Sciatic nerve (tissue), 2 donors: ENCODE measurements around the gene TTC23L. TPM values are rescaled to one million over a fixed set of nuclear protein-coding genes. Genes with fewer than 3 reads are reported as not detected.

Experiments
- ATAC-seq: fragments of 200-7000 bp; cut with Tn5 transposase; one replicate; pipeline ENCODE4 v1.9.1; 2020; ENCODE audit warnings: mild to moderate bottlenecking, moderate library complexity
- DNase-seq: peaks from one replicate; pipeline ENCODE4 v3.0.0-alpha.2; 2020; ENCODE audit warnings: low spot score
- intact Hi-C: fragments of 100-400 bp; cut with DNase I; formaldehyde crosslinking; loops from one replicate; pipeline ENCODE4 v1.14.2; 2022
- total RNA-seq: library from RNA; stranded (reverse); fragmentation: NEBNext Ultra II Directional; extraction: Animal tissue kit (Norgen Biotek cat#: 25700); gene quantifications from one replicate; pipeline ENCODE4 v1.2.1, GENCODE V29; 2021
- donor health status: DM: no; HTN: no; CAD: no.
- donor health status: DM: no; HTN: no; CAD: no.

Gene TTC23L
- total RNA-seq, 1 donor from 2014 or later, result 5.9 TPM

DNA sequence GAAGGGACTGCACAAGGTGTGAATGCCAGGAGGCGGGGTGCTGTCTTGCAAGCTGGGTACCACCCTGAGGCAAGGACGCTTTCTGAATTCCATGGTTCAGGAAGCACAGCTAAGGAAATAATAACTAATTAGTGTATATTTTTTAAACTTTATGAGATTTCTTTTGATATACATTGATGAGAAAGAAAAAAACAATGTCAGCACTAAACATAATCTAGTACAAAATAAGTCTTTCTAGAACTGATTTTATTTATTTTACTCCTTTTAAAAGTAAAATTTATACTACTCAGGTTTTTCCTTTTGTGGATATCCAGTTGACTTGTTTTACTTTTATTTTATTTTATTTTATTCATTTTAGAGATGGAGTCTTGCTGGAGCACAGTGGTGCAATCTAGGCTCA is 94.0 kb downstream of the TTC23L start:
- ATAC-seq (no peak), DNase-seq (no peak)
- intact Hi-C loops, result no loop called here

DNA sequence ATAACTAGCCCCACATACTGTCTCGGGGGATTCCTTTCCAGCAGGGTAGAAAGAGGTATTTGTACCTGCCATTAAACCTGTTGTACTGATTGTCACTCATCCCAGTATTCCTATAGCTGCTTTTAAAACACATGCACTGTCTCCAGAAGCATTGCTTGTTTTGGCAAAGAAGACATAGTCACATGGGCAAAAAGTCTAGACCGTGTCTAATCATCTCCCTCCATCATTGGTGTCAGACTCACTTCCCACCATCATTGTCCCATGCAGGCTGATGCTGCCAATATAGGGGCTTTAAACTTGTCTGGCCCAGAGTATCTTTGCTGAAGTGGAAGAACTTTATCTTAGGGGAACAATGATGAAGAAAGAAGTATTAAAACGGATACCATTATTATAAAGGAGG is 103.0 kb downstream of the TTC23L start:
- intact Hi-C loops, result no loop called here
- ATAC-seq (no peak), DNase-seq (no peak)

DNA sequence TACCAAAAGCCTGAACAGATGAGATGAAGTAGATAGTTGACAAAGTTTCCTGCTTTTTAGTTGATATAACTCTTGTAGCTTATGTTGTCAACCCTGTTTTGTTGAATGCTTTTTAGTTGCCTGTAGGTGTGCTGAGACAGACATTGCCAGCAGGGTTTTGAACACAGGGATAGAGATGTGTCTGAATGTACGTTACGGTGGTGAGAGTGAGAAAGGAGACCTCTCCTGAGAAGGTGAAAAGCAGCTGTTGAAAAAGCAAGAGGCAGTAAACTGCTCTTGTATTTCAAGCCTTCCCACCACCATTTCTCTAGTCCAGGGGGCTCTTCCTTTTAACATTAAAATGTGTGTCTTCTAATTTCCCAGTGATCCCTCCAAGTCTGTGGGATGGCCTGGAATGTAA is 105.1 kb downstream of the TTC23L start:
- DNase-seq, result no peak
- ATAC-seq, result no peak
- intact Hi-C loops, result no loop called here

DNA sequence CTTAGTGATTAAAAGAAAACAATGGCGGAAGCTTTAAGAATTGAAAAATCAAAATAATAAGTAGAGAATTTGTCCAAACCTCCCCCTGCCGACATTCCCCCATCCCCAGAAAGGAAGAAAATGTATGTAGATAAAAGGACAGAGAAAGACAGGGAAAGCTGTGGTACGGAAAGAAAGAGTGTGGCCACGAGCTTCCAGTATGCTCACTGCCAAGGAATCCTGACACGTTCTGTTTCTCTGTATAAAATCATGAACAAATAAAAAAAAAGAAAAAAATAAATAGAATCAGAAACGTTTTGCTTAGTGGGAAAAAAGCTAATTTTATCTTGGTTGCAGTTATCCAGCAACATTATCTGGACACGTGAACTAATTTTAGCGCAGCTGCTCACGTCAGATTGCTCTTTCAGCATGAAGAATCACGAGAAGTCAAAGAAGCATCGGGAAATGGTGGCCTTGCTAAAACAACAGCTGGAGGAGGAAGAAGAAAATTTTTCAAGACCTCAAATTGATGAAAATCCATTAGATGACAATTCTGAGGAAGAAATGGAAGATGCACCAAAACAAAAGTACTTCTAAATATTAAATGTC is 105.6 kb downstream of the TTC23L start:
- intact Hi-C loops, result no loop called here
- DNase-seq (no peak), ATAC-seq (no peak)

Other genes starting within 250 kb of the TTC23L start
- 147 TPM for gene RAI14, start 182.8 kb upstream of the TTC23L start, total RNA-seq
- gene RAD1, start 76.3 kb downstream of the TTC23L start, total RNA-seq, result 16.3 TPM
- gene BRIX1, start 76.5 kb downstream of the TTC23L start, total RNA-seq, result 20.3 TPM
- 48.3 TPM for gene DNAJC21, start 90.4 kb downstream of the TTC23L start, total RNA-seq
- gene AGXT2, start 208.8 kb downstream of the TTC23L start, total RNA-seq, result not detected